B cell (primary cell): ENCODE results near the gene KLRC1.

Experiments
- EZH2 ChIP-seq: IDR thresholded peaks from 2 replicates; pipeline ENCODE4 v1.6.1; 2012; ENCODE audit warnings: borderline replicate concordance, low read depth, mild to moderate bottlenecking, moderate library complexity, low read length; ENCODE audit not compliant: insufficient read depth, poor library complexity, severe bottlenecking
- TF ChIP-seq, protein P1 (sequence below): fragments of 200-600 bp; IDR thresholded peaks from one replicate; pipeline ENCODE4 v1.8.0; 2022; ENCODE audit warnings: antibody characterized with exemption, mild to moderate bottlenecking

DNA sequence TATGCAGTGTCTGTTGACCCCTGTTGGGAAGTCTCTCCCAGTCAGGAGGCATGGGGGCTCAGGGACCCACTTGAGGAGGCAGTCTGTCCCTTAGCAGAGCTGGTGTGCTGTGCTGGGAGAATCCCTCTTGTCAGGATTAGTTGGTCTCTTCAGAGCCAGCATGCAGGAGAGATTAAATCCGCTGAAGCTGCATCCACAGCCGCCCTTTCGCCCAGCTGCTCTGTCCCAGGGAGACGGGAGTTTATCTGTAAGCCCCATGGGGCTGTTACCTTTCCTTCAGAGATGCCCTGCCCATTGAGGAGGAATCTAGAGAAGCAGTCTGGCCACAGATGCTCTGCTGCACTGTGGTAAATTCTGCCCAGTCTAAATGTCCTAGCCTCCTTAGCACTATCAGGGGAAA is 13.1 kb upstream of the KLRC1 start:
- TF ChIP-seq, protein P1, sequence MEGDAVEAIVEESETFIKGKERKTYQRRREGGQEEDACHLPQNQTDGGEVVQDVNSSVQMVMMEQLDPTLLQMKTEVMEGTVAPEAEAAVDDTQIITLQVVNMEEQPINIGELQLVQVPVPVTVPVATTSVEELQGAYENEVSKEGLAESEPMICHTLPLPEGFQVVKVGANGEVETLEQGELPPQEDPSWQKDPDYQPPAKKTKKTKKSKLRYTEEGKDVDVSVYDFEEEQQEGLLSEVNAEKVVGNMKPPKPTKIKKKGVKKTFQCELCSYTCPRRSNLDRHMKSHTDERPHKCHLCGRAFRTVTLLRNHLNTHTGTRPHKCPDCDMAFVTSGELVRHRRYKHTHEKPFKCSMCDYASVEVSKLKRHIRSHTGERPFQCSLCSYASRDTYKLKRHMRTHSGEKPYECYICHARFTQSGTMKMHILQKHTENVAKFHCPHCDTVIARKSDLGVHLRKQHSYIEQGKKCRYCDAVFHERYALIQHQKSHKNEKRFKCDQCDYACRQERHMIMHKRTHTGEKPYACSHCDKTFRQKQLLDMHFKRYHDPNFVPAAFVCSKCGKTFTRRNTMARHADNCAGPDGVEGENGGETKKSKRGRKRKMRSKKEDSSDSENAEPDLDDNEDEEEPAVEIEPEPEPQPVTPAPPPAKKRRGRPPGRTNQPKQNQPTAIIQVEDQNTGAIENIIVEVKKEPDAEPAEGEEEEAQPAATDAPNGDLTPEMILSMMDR: no peak
- no peak for TF ChIP-seq EZH2
